Liver (tissue), 9 donors: ENCODE data around the gene EGFLAM. TPM values are rescaled to one million over a fixed set of nuclear protein-coding genes. Genes with fewer than 3 reads are reported as not detected.

Source experiments
- DNase-seq: peaks from one replicate; pipeline ENCODE4 v3.0.0-alpha.2; 2017; ENCODE audit warnings: low spot score
- H3K27ac ChIP-seq, 2 donors: one replicate each; pipeline ENCODE4 v1.7.0; 2013; ENCODE audit warnings: inconsistent platforms in 2 of 2, low read length in 2 of 2, control low read depth in 1 of 2, low read depth in 1 of 2, mild to moderate bottlenecking in 1 of 2
- H3K27me3 ChIP-seq, 4 donors: one replicate each; pipeline versions ENCODE4 v1.6.1 to v1.7.0; 2013; ENCODE audit warnings: low read length in 3 of 4, inconsistent platforms in 1 of 4, mild to moderate bottlenecking in 1 of 4, moderate library complexity in 1 of 4; ENCODE audit not compliant: control insufficient read depth in 4 of 4, insufficient read depth in 4 of 4
- H3K36me3 ChIP-seq, 4 donors: one replicate each; pipeline versions ENCODE4 v1.6.1 to v1.7.0; 2013; ENCODE audit warnings: low read length in 3 of 4, mild to moderate bottlenecking in 3 of 4, low read depth in 1 of 4, moderate library complexity in 1 of 4; ENCODE audit not compliant: control insufficient read depth in 4 of 4, insufficient read depth in 3 of 4
- H3K4me1 ChIP-seq, 4 donors: one replicate each; pipeline versions ENCODE4 v1.6.1 to v1.7.0; 2013; ENCODE audit warnings: low read length in 3 of 4, mild to moderate bottlenecking in 3 of 4, moderate library complexity in 1 of 4; ENCODE audit not compliant: control insufficient read depth in 4 of 4, insufficient read depth in 4 of 4
- H3K4me3 ChIP-seq, 3 donors: one replicate each; pipeline versions ENCODE4 v1.6.1 to v1.7.0; 2013; ENCODE audit warnings: low read length in 3 of 3, control low read depth in 1 of 3, low read depth in 1 of 3, mild to moderate bottlenecking in 1 of 3
- H3K9ac ChIP-seq, 2 donors: one replicate each; pipeline ENCODE4 v1.7.0; 2013; ENCODE audit warnings: low read length in 2 of 2, mild to moderate bottlenecking in 2 of 2, moderate library complexity in 2 of 2, control low read depth in 1 of 2, low read depth in 1 of 2
- H3K9me3 ChIP-seq, 4 donors: one replicate each; pipeline versions ENCODE4 v1.6.1 to v1.7.0; 2013; ENCODE audit warnings: low read length in 3 of 4; ENCODE audit not compliant: control insufficient read depth in 4 of 4
- FOXA1 ChIP-seq: IDR thresholded peaks from 2 replicates; pipeline ENCODE4 v1.6.1; 2016; ENCODE audit warnings: antibody characterized with exemption
- FOXA2 ChIP-seq: IDR thresholded peaks from 2 replicates; pipeline ENCODE4 v1.6.1; 2016; ENCODE audit warnings: antibody characterized with exemption
- GABPA ChIP-seq, 2 donors: IDR thresholded peaks in 1 of 2; conservative IDR thresholded peaks in 1 of 2; 2 replicates each; pipeline ENCODE4 v1.6.1; 2016; ENCODE audit warnings: antibody characterized with exemption in 2 of 2, mild to moderate bottlenecking in 1 of 2, moderate library complexity in 1 of 2
- HNF4A ChIP-seq, 2 donors: conservative IDR thresholded peaks; 2 replicates each; pipeline ENCODE4 v1.6.1; 2016; ENCODE audit warnings: antibody characterized with exemption in 2 of 2, mild to moderate bottlenecking in 2 of 2
- HNF4G ChIP-seq: IDR thresholded peaks from 2 replicates; pipeline ENCODE4 v1.6.1; 2016; ENCODE audit warnings: antibody characterized with exemption
- JUND ChIP-seq, 2 donors: IDR thresholded peaks; 2 replicates each; pipeline ENCODE4 v1.6.1; 2016; ENCODE audit warnings: antibody characterized with exemption in 2 of 2
- MAX ChIP-seq: IDR thresholded peaks from 2 replicates; pipeline ENCODE4 v1.6.1; 2016; ENCODE audit warnings: antibody characterized with exemption
- NR2F2 ChIP-seq: IDR thresholded peaks from 2 replicates; pipeline ENCODE4 v1.6.1; 2016; ENCODE audit warnings: antibody characterized with exemption
- RAD21 ChIP-seq, 2 donors: IDR thresholded peaks; 2 replicates each; pipeline ENCODE4 v1.6.1; 2016; ENCODE audit warnings: antibody characterized with exemption in 2 of 2, mild to moderate bottlenecking in 2 of 2
- RXRA ChIP-seq, 2 donors: IDR thresholded peaks; 2 replicates each; pipeline ENCODE4 v1.6.1; 2017 to 2018; ENCODE audit warnings: antibody characterized with exemption in 2 of 2, mild to moderate bottlenecking in 1 of 2
- SP1 ChIP-seq: IDR thresholded peaks from 2 replicates; pipeline ENCODE4 v1.6.1; 2018; ENCODE audit warnings: antibody characterized with exemption, mild to moderate bottlenecking
- TAF1 ChIP-seq: conservative IDR thresholded peaks from 2 replicates; pipeline ENCODE4 v1.6.1; 2016; ENCODE audit warnings: antibody characterized with exemption, mild to moderate bottlenecking
- YY1 ChIP-seq: IDR thresholded peaks from 2 replicates; pipeline ENCODE4 v1.6.1; 2016; ENCODE audit warnings: antibody characterized with exemption, mild to moderate bottlenecking
- WGBS: extraction: QIAGEN DNeasy Blood & Tissue Kit; methylation state at CpG from one replicate; pipeline ENCODE4 v1.1.7; 2013; 5-methylcytosine and 5-hydroxymethylcytosine counted together
- polyA plus RNA-seq, 2 donors: library from polyadenylated mRNA; stranded (reverse) in 1 of 2; unstranded in 1 of 2; fragments of 200-250 nt in 1 of 2; fragments of >200 nt in 1 of 2; fragmentation: Nextera tagmentation in 1 of 2; extraction: Ambion mirVana in 1 of 2; gene quantifications; one replicate each; pipeline versions ENCODE4 v1.2.1 to v1.2.3, GENCODE V29; 2013 to 2015
- total RNA-seq, 2 donors: library from RNA; depleted of rRNA; stranded (reverse); fragments of >200 nt; gene quantifications; one replicate each; pipeline ENCODE4 v1.2.3, GENCODE V29; 2014
- TF ChIP-seq, protein P1 (sequence below): IDR thresholded peaks from 2 replicates; pipeline ENCODE4 v1.6.1; 2016; ENCODE audit warnings: antibody characterized with exemption
- TF ChIP-seq, protein P2 (sequence below): IDR thresholded peaks from 2 replicates; pipeline ENCODE4 v1.6.1; 2016; ENCODE audit warnings: antibody characterized with exemption
- donor health status: healthy.
- donor health status: healthy.
- donor health status: healthy.
- donor health status: healthy.
- donor health status: healthy.

The EGFLAM gene
- total and polyA plus RNA-seq, 4 donors: 1.1 to 4.9 (median 1.9) TPM

DNA sequence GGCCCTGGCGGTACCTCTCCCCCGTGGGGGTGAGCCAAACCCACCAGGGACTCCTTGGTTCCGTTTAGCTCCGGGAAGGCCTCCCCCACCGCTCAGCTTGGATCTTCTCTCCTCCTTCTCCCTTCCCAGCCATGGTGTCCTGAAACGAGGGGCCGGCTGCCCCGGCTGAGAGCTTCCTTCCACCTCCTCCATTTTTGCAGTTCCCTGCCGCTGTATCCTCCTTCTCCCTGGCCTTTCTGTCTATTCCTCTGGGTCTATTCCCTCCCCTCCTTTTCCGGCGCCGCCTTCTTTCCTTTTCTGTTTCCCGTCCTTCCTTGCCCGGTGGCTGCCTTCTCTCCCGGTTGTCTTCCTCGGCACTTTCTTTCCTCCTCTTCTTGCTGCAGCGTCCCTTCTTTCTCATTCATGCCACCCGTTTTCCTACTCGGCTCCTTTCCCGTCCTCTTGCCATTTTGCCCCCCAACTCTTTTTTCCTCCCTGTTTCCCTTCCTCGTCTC is 187.7 kb downstream of the EGFLAM start (continued):
- TF ChIP-seq HNF4G (no peak), SP1 (no peak)

DNA sequence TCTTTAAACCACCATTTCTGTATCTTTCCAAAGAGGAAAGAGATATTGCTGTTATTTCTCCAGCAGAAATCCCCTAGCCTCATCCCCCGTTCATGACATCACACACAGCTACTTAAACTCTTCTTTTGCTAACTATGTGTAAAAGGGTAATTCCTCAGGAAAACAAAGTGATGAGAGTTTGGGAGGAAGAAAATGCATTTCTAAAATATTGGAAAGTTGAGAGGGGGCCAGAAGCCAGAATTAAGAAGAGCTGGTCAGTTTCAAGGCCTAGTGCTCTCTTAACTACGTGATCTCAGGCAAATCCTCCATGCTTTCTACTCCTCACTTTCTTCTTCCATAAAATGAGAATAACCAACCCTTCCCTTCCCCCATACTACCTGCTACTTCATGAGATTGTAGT is 188.7 kb downstream of the EGFLAM start:
- Histone ChIP-seq H3K27ac (no peak overlapping the region), H3K9me3 (no peaks in the 10 kb centered on the region), H3K4me1 (no peaks in the 10 kb centered on the region), H3K36me3 (no peaks in the 10 kb centered on the region), H3K4me3 (no peak overlapping the region), H3K27me3 (no peaks in the 10 kb centered on the region), H3K9ac (no peak overlapping the region)
- 91% methylated on average over 2 of the region's 2 CpGs for WGBS
- TF ChIP-seq SP1: no peak
- TF ChIP-seq MAX: no peak
- no peak for TF ChIP-seq NR2F2
- TF ChIP-seq, protein P1, sequence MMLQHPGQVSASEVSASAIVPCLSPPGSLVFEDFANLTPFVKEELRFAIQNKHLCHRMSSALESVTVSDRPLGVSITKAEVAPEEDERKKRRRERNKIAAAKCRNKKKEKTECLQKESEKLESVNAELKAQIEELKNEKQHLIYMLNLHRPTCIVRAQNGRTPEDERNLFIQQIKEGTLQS: no peak
- no peak for TF ChIP-seq FOXA2
- no peak for TF ChIP-seq RXRA (IDR thresholded peaks at IDR 0.05)
- no peak for TF ChIP-seq GABPA (IDR thresholded peaks at IDR 0.05 in 1 of 2, conservative IDR thresholded peaks at IDR 0.05 in 1 of 2)
- no peak for TF ChIP-seq JUND (IDR thresholded peaks at IDR 0.05)
- no peak for TF ChIP-seq YY1
- no peak for TF ChIP-seq TAF1
- TF ChIP-seq FOXA1: no peak
- TF ChIP-seq HNF4G: no peak
- no peak for TF ChIP-seq RAD21 (IDR thresholded peaks at IDR 0.05)
- no peak for TF ChIP-seq HNF4A (conservative IDR thresholded peaks at IDR 0.05)
- TF ChIP-seq, protein P2, sequence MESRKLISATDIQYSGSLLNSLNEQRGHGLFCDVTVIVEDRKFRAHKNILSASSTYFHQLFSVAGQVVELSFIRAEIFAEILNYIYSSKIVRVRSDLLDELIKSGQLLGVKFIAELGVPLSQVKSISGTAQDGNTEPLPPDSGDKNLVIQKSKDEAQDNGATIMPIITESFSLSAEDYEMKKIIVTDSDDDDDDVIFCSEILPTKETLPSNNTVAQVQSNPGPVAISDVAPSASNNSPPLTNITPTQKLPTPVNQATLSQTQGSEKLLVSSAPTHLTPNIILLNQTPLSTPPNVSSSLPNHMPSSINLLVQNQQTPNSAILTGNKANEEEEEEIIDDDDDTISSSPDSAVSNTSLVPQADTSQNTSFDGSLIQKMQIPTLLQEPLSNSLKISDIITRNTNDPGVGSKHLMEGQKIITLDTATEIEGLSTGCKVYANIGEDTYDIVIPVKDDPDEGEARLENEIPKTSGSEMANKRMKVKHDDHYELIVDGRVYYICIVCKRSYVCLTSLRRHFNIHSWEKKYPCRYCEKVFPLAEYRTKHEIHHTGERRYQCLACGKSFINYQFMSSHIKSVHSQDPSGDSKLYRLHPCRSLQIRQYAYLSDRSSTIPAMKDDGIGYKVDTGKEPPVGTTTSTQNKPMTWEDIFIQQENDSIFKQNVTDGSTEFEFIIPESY: no peak
- DNase-seq: no peak

DNA sequence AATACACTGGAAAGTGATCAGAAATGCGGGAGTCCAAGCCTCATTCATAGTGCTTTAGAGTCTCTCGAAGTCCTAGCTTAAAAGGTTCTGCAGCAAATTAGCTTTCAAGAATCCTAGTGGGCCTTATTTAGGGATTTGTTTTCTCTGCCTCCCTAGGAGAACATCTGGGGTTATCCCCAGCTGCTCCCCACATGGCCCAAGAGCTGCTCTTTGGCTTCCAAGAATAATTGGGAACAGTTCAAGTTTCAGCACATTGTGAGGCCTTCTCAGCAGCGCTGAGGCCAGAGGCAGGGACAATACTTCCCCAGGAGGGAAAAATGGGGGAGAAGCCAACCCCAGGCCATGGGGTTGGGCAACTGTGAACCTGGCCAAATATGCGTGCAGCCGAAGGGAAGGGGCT is 189.4 kb downstream of the EGFLAM start:
- 85% methylated on average over 5 of the region's 5 CpGs for WGBS
- H3K4me3 ChIP-seq: no peak overlapping the region
- TF ChIP-seq RXRA (IDR thresholded peaks at IDR 0.05) (no peak), NR2F2 (peak; percentile 13)
- H3K36me3 ChIP-seq: no peaks in the 10 kb centered on the region
- DNase-seq: no peak
- no peaks in the 10 kb centered on the region for H3K9me3 ChIP-seq
- H3K4me1 ChIP-seq: no peaks in the 10 kb centered on the region
- no peak overlapping the region for H3K9ac ChIP-seq
- H3K27ac ChIP-seq: no peak overlapping the region
- peaks cover 0 to 2% (median 0%) of the 10 kb centered on the region in 4 donors for H3K27me3 ChIP-seq
